GM13976 (cell line): ENCODE results near the gene DPEP2.
A peak's percentile ranks its signal among the peaks of the same experiment; 100 is the strongest.
"Not testable (repeated sequence)": the region's sequence is repeated elsewhere in the genome, so short reads cannot be mapped to it uniquely, and the experiment has no call there.

Experiments used
- DNase-seq: peaks from one replicate; pipeline ENCODE4 v3.0.0; 2012; ENCODE audit warnings: low spot score
- CTCF ChIP-seq: IDR thresholded peaks from 2 replicates; pipeline ENCODE4 v1.5.1; 2012; ENCODE audit warnings: borderline replicate concordance, mild to moderate bottlenecking; ENCODE audit not compliant: insufficient read depth; ENCODE audit errors: extremely low read depth, missing control alignments, control extremely low read depth
- in situ Hi-C: fragments of 300-500 bp; cut with MboI; formaldehyde crosslinking; loops from one replicate; pipeline ENCODE4 v1.12.0; 2022; ENCODE audit warnings: low sequenced_read_pairs, mixed read lengths, inconsistent platforms; ENCODE audit not compliant: unreplicated experiment

Gene DPEP2

GRCh38 chr16:67942200-67942509, 57.1 kb downstream of the DPEP2 start:
- in situ Hi-C loops: no loop called here
- DNase-seq: peak; percentile 78
- peak; percentile 60 for TF ChIP-seq CTCF

- in situ Hi-C loops: no loop called here
- TF ChIP-seq CTCF: no peak
- no peak for DNase-seq
These were observed 57.6 kb downstream of the DPEP2 start for GRCh38 chr16:67941469-67942199.

- DNase-seq: no peak
- no peak for TF ChIP-seq CTCF
- in situ Hi-C loops: no loop called here
These were observed 58.7 kb downstream of the DPEP2 start for GRCh38 chr16:67940446-67941089.

- TF ChIP-seq CTCF: no peak
- DNase-seq: no peak
- in situ Hi-C loops: no loop called here
These were observed 59.5 kb downstream of the DPEP2 start for GRCh38 chr16:67939507-67940445.

GRCh38 chr16:67937713-67938112, 61.6 kb downstream of the DPEP2 start:
- in situ Hi-C loops, DNase-seq: not testable (repeated sequence)
